GM12892 (cell line): ENCODE measurements around the gene HOXA5.

Source experiments
- DNase-seq: peaks from one replicate; pipeline ENCODE4 v3.0.0; 2011; ENCODE audit not compliant: insufficient read length
- FAIRE-seq: peaks from 2 replicates; lab custom pipeline; 2011; peaks lifted over from hg19 to GRCh38; lab: Jason Lieb, UNC
- POLR2A ChIP-seq: IDR thresholded peaks from 2 replicates; pipeline ENCODE4 v1.6.1; 2011; ENCODE audit warnings: low read depth, low read length, control low read depth
- POLR2AphosphoS5 ChIP-seq: IDR thresholded peaks from 2 replicates; pipeline ENCODE4 v1.6.1; 2011; ENCODE audit warnings: low read depth, low read length, control low read depth
- TAF1 ChIP-seq: IDR thresholded peaks from 2 replicates; pipeline ENCODE4 v1.6.1; 2011; ENCODE audit warnings: low read depth, mild to moderate bottlenecking, control low read depth, low read length, borderline replicate concordance

HOXA5 gene

DNA sequence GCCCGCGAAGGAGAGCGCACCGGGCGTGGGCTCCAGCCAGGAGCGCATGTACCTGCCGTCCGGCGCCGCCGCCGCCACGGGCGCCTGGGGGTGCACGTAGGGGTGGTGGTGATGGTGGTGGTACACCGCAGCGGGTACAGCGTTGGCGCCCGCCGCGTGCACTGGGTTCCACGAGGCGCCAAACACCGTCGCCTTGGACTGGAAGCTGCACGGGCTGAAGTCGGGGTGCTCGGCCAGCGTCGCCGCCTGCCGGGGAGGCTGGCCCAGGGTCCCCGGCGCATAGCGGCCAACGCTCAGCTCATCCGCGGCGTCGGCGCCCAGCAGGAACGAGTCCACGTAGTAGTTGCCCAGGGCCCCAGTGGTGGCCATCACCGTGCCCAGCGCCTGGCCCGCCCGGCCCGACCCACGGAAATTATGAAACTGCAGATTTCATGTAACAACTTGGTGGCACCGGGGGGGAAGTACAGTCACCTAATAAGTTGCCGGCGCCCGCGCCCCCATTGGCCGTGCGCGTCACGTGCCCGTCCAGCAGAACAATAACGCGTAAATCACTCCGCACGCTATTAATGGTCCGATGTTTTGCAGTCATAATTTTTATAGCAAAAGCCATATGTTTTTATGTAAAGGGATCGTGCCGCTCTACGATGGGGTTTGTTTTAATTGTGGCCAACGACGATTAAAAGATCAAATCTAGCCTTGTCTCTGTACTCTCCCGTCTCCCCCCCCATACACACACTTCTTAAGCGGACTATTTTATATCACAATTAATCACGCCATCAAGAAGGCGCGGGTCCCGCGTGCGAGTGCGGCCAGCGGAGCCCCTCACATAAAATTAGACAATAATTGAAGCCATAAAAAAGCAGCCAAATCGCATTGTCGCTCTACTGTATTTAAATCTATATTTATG, 21.9 kb upstream of the HOXA5 start, which contains the start of gene HOXA9:
HOXA9 (minus strand) TSS at position 449 of the 907 bp plus-strand sequence; CDS start at position 369, 80 bp downstream.
- TF ChIP-seq POLR2A, result peak; percentile 57; the same call in 1 of the 2 replicates
- TF ChIP-seq TAF1, result 0 out of 2 replicates have a peak, but pooled peaks have one; percentile 19
- no peak for TF ChIP-seq POLR2AphosphoS5
- no peak for DNase-seq
- FAIRE-seq, result no peak

DNA sequence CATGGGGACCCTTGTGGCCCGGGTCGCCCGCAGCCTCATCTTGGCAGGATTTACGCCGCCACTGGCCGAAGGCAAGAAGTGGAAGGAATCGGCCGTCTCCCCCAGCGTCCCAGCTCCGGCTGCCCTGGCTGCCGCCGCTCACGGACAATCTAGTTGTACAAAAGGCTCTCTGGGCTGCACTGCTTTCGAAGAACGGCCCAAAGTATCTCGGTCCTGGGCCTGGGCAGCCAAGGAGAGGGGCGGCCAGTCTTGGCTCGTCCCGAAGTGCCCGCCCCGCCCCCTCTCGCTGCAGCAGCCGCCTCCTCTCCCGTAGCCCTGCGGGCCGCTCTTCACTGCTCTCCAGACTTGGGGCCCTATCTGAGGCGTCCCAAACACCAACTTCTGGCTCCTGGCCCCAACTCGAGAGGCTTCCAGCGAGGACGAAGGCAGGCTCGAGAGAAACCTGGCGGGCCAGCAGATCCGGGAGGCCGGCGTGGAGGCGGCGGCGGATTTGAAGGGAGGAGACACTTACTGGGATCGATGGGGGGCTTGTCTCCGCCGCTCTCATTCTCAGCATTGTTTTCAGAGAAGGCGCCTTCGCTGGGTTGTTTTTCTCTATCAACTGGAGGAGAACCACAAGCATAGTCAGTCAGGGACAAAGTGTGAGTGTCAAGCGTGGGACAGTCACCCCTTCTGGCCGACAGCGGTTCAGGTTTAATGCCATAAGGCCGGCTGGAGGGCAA, 21.0 kb upstream of the HOXA5 start:
- DNase-seq (no peak), FAIRE-seq (no peak)
- TF ChIP-seq TAF1 (no peak), POLR2A (no peak)

DNA sequence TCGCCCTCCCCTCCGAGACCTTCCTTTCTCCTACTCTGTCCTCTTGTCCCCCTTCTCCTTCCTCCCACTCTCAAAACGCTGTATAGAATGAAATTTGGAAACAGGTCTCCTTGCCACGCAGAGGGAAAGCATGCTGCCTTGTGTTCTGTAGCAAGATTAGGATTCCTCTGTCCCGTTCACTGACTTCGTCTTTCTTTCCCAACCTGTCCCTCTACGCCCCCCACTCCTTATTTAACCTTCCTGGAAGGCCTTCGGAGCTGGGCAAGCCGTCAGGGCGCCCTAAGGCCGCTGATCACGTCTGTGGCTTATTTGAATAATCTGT, 20.5 kb upstream of the HOXA5 start:
- FAIRE-seq (no peak), DNase-seq (no peak)
- TF ChIP-seq POLR2A (no peak), TAF1 (no peak), POLR2AphosphoS5 (no peak)

DNA sequence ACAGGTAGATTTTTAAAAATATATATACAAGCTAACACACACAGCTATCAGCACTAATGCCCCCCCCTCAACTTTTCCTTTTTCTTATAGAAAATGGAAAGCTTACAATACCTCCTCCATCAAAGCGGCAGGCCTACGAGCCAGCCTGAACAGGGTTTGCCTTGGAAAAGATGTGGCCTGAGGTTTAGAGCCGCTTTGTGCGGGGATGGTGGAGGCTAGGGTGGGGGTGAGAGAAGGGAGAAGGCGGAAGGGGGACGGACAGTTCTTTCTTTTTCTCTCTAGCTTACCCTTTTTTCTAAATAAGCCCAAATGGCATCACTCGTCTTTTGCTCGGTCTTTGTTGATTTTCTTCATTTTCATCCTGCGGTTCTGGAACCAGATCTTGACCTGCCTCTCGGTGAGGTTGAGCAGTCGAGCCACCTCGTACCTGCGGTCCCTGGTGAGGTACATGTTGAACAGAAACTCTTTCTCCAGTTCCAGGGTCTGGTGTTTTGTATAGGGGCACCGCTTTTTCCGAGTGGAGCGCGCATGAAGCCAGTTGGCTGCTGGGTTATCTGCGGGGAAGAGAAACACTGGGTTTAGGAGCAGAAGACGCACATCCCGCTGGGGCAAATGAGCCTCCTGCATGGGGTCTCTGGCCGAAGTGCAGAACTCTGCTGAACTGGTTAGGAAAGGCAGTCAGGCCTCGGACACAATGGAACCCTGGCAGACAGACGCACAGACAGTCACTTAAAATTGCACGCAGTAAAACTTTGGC, 20.0 kb upstream of the HOXA5 start:
- TF ChIP-seq TAF1, result no peak
- no peak for TF ChIP-seq POLR2A
- TF ChIP-seq POLR2AphosphoS5, result no peak
- FAIRE-seq (no peak), DNase-seq (no peak)

DNA sequence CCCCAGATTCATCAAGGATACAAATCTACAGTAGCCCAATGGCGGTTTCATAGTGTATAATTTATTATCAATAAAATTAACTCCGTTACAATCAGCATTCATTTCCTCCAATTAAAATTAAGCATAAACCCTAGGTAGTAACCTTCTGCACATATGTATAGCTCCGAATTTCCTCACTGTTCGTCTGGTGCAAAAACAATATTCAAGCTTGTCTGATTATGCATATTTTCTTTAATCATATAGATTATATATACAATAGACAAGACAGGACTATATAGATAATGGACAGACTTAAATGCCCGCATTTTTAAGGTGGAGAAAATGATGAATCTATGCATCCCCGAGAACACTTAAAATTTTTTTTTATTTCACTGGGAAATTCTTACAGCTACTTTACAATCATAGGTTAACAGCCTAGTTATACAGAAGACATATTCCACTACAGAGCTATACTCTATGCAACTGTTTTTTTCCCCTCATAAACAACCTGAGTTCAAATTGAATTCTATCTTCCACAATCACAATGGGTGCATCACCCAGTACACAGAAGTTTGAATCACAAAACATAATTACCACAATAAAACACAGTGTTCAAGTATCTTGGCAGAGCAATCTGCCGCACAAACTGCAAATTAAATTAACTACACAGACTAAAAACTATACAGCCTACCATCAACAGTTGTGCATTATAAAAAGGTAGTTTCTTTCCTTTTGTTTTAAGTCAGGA, 19.2 kb upstream of the HOXA5 start:
- no peak for FAIRE-seq
- TF ChIP-seq POLR2AphosphoS5 (no peak), TAF1 (no peak), POLR2A (no peak)
- DNase-seq, result no peak

DNA sequence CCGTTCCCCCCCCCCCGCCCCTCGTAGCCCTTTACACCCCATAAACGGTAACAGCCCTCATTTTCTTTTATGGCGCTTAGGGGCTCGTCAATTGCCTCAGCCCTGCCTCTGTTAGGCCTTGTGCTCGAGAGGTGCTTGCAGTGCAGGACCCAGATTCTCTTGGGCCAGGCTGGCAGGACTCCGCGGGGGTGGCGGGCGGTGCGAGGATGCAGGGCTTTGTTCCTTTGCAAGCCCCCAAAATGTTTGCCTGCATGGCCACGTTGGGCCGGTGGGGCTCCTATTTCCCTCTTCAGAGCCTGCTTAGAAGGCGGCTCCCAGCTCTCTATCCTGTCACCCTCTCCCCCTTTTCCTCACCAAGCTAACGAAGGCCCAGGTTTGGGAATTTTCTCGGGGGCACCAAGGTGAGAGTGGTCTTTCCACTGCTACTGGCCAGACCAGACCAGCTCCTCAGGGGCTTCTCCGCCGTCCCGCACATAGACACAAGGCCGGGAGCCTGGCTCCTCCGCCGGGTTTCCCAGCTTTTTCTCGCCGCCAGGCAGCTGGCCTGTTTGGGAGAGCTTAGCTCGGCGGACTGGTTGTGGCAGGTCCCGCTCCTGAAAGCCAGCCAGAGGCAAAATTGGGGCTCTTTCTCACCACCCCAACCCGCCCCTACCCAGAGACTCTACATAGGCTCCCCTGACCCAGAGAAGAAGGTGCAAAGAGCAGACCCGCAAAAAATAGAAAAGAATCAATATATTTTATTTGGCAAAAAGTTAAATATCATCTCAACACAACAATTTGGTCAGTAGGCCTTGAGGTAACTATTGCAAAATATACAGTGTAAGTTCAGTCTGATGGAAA, 18.5 kb upstream of the HOXA5 start:
- FAIRE-seq, result no peak
- TF ChIP-seq POLR2A (no peak), POLR2AphosphoS5 (no peak), TAF1 (no peak)
- DNase-seq, result no peak

DNA sequence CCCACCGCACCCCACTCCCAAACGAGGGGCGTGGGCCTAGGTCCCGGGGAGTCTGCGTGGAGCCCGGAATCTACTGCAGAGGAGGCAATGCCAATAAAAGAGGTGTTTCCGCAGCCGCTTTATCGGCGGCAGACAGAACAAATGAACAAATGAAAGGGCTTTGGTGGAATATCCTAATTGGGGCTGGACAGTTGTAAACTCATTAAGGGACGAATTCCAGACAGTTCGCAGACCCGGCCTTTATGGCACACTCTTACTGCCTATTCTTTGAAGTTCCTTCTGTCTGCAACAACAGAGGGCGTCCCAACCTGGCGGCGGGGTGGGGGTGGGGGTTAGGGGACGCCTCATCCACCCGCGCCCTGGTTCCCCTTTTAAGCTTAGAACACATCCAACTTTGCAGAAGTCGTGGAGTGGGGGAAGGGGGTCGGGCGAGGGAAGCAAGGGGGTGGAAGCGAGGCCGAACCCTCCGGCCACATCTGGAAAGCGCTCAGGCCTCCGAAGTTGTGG, 17.8 kb upstream of the HOXA5 start:
- DNase-seq (no peak), FAIRE-seq (no peak)
- TF ChIP-seq POLR2A (no peak), TAF1 (no peak), POLR2AphosphoS5 (no peak)

DNA sequence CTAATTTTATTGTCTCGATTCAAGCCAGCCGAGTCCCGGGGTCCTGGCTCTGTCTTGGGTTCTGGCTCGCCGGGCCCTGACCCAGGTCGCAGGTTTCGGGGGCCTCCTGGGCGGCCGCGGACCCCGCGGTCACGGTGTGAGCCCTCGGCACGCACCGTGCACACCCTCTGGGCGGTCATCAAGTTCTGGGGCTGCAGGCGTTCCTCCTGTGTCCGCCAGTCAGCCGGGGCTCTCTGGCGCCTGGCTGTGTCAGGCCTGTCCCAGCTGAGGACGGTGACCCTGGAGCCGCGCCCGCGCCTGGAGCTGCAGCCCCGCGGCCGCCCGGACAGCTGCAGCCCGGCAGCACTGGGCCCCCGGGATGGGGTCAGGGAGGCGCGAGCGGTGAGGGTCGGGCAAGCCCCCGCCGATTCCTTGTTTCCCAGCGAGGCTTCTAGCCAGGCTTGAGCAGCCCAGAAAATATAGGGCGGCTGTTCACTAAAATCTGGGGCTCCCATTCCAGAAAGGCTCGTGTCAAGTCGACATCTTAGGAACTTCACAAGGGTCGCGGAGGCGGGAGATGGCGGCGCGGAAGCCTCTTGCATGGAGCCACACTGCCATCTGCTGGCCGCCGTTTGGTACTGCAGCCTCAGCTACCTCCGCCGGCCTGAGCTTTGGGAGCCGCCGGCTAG, 17.2 kb upstream of the HOXA5 start:
- DNase-seq (peak; percentile 87), FAIRE-seq (peak; percentile 85)
- no peak for TF ChIP-seq POLR2A
- TF ChIP-seq TAF1, result no peak
- no peak for TF ChIP-seq POLR2AphosphoS5

DNA sequence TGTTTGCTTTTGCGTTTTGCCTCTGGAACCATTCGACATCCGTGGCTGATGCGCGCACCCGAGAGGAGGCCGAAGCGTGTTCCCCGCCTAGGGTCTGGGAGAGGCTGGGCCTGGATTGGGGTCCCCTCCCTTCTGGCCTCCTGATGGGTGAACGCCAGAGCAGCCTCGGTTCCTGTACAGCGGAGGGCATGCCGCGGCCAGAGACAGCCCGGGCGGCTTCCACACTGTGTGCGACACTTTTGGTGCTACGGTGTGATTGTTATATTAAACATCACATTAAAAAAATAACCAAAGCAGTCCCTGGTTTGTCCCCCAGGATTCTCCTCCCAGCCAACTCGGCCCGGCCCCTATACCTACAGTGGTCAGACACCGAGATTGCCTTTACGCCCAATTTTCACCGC, 16.7 kb upstream of the HOXA5 start:
- no peak for TF ChIP-seq POLR2A
- TF ChIP-seq TAF1, result no peak
- TF ChIP-seq POLR2AphosphoS5, result no peak
- DNase-seq (no peak), FAIRE-seq (no peak)

DNA sequence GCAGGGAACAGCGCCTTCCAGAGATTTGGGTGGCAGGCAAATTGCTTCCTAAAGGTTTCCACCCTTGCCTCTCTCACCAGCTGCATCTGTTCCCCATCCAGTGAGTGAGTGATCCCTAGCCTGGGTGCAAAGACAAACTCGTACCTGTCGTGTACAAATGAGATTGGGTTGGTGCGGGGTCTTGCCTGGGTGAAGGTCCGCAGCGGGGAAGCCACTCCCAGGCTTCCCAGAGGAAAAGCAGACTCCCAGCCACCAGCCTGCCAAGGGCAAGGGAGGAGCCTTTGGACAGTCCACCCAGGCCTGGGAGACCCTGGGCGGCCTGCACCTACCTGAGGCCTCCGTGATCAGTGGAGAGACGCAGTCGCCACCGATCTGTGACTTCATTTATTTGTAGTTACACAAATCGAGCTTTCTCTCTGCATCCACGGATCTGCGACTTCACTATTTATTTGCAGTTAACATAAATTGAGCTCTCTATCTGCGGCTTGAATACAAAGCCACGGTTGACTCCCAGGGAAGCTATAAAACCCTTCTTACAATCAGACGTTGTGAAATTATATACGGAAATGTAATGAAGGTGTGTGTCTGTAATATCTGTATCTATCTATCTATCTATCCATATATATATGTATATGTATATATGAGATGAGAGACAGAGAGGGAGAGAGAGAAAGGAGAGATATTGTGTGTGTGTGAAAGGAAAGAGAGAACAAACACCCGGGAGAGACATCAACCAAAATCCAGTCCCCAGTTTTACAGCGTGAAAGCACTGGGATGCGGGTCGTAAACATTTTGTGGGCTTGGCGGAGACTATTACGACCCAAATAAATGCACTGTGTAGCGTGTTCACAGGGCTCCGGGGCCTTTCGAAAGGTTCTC, 16.0 kb upstream of the HOXA5 start:
- DNase-seq (no peak), FAIRE-seq (no peak)
- TF ChIP-seq POLR2A, result no peak
- TF ChIP-seq POLR2AphosphoS5, result no peak
- no peak for TF ChIP-seq TAF1
